GM23338 (cell line): ENCODE data around the gene GBF1. TPM values are rescaled to one million over a fixed set of nuclear protein-coding genes. Genes with fewer than 3 reads are reported as not detected.

Source experiments
- ATAC-seq: fragments of 200-7000 bp; cut with Tn5 transposase; 3 replicates; pipeline ENCODE4 v1.9.1; 2020
- DNase-seq: peaks from one replicate; pipeline ENCODE4 v3.0.0-alpha.2; 2015; ENCODE audit warnings: low spot score
- H2AFZ ChIP-seq: fragments of 200-600 bp; sonication (generic); 2 replicates; pipeline ENCODE4 v1.8.0; 2016; ENCODE audit warnings: antibody characterized with exemption, mild to moderate bottlenecking, moderate library complexity
- H3F3A ChIP-seq: fragments of 200-600 bp; sonication (generic); replicated peaks from 2 replicates; pipeline ENCODE4 v1.8.0; 2017; ENCODE audit warnings: antibody characterized with exemption, mixed run types, low read depth
- H3K27ac ChIP-seq: fragments of 200-600 bp; sonication (generic); 2 replicates; pipeline ENCODE4 v1.6.1; 2016; ENCODE audit warnings: low read depth
- H3K27me3 ChIP-seq: fragments of 200-600 bp; sonication (generic); 2 replicates; pipeline ENCODE4 v1.8.0; 2016; ENCODE audit warnings: mild to moderate bottlenecking, mixed run types, moderate library complexity; ENCODE audit not compliant: insufficient read depth
- H3K36me3 ChIP-seq: fragments of 200-600 bp; sonication (generic); 2 replicates; pipeline ENCODE4 v1.8.0; 2016; ENCODE audit warnings: mild to moderate bottlenecking; ENCODE audit not compliant: insufficient read depth
- H3K4me1 ChIP-seq: fragments of 200-600 bp; sonication (generic); 2 replicates; pipeline ENCODE4 v1.8.0; 2016; ENCODE audit warnings: mild to moderate bottlenecking, moderate library complexity; ENCODE audit not compliant: insufficient read depth
- H3K4me2 ChIP-seq: fragments of 200-600 bp; sonication (generic); 2 replicates; pipeline ENCODE4 v1.7.1; 2017; ENCODE audit warnings: mixed run types
- H3K4me3 ChIP-seq: fragments of 200-600 bp; sonication (generic); 2 replicates; pipeline ENCODE4 v1.6.1; 2016; ENCODE audit warnings: mixed run types
- H3K79me2 ChIP-seq: fragments of 200-600 bp; sonication (generic); replicated peaks from 2 replicates; pipeline ENCODE4 v1.8.0; 2017; ENCODE audit warnings: mild to moderate bottlenecking; ENCODE audit not compliant: insufficient read depth
- H3K9me2 ChIP-seq: fragments of 200-600 bp; sonication (generic); 2 replicates; pipeline ENCODE4 v1.8.0; 2017; ENCODE audit not compliant: insufficient read depth
- H4K20me1 ChIP-seq: fragments of 200-600 bp; sonication (generic); replicated peaks from 2 replicates; pipeline ENCODE4 v1.8.0; 2017; ENCODE audit warnings: mild to moderate bottlenecking; ENCODE audit not compliant: insufficient read depth
- H3K27ac Mint-ChIP-seq: 2 replicates; pipeline ENCODE4 v1.8.0; 2020; ENCODE audit warnings: inconsistent platforms, mild to moderate bottlenecking, moderate library complexity, mixed read lengths
- H3K27me3 Mint-ChIP-seq: 3 replicates; pipeline ENCODE4 v1.8.0; 2022; ENCODE audit warnings: low read depth, mild to moderate bottlenecking, moderate library complexity, mixed read lengths, inconsistent platforms; ENCODE audit not compliant: insufficient read depth, poor library complexity
- H3K36me3 Mint-ChIP-seq: 3 replicates; pipeline ENCODE4 v1.8.0; 2021; ENCODE audit warnings: low read depth, mild to moderate bottlenecking, inconsistent platforms, moderate library complexity, mixed read lengths
- H3K4me1 Mint-ChIP-seq: 3 replicates; pipeline ENCODE4 v1.8.0; 2020; ENCODE audit warnings: mild to moderate bottlenecking, inconsistent platforms, mixed read lengths
- H3K4me3 Mint-ChIP-seq: 3 replicates; pipeline ENCODE4 v1.8.0; 2021; ENCODE audit warnings: moderate library complexity, mild to moderate bottlenecking, inconsistent platforms, mixed read lengths
- H3K9me3 Mint-ChIP-seq: 3 replicates; pipeline ENCODE4 v1.8.0; 2020; ENCODE audit warnings: moderate library complexity, mild to moderate bottlenecking, inconsistent platforms, mixed read lengths
- CREB1 ChIP-seq: fragments of 250-450 bp; sonication (Bioruptor Pico); IDR thresholded peaks from 2 replicates; pipeline ENCODE4 v1.5.0; 2020; ENCODE audit warnings: low read depth, mild to moderate bottlenecking, moderate library complexity
- CTCF ChIP-seq, 2 experiments: fragments of 200-600 bp in 1 of 2; sonication (generic) in 1 of 2; conservative IDR thresholded peaks; 2 replicates each; pipeline versions ENCODE4 v1.5.1 to v1.6.1; 2016 to 2017; ENCODE audit warnings: antibody characterized with exemption in 2 of 2, low read depth in 2 of 2, mild to moderate bottlenecking in 2 of 2, moderate library complexity in 1 of 2
- ETS1 ChIP-seq: IDR thresholded peaks from 2 replicates; pipeline ENCODE4 v1.6.1; 2016; ENCODE audit warnings: antibody characterized with exemption
- EZH2 ChIP-seq: fragments of 200-600 bp; sonication (generic); IDR thresholded peaks from one replicate; pipeline ENCODE4 v1.8.0; 2017; ENCODE audit warnings: antibody characterized with exemption, mild to moderate bottlenecking, low read depth; ENCODE audit not compliant: unreplicated experiment
- EZH2phosphoT487 ChIP-seq: fragments of 200-600 bp; sonication (generic); IDR thresholded peaks from one replicate; pipeline ENCODE4 v1.8.1; 2018; ENCODE audit warnings: antibody characterized with exemption; ENCODE audit not compliant: unreplicated experiment
- JUNB ChIP-seq: IDR thresholded peaks from one replicate; pipeline ENCODE4 v1.6.1; 2016; ENCODE audit warnings: antibody characterized with exemption; ENCODE audit not compliant: unreplicated experiment
- NANOG ChIP-seq: IDR thresholded peaks from 2 replicates; pipeline ENCODE4 v1.6.1; 2016; ENCODE audit warnings: antibody characterized with exemption, borderline replicate concordance
- POLR2AphosphoS5 ChIP-seq: IDR thresholded peaks from 2 replicates; pipeline ENCODE4 v1.6.1; 2016; ENCODE audit warnings: antibody characterized with exemption, low read depth
- STAT1 ChIP-seq: IDR thresholded peaks from one replicate; pipeline ENCODE4 v1.6.1; 2016; ENCODE audit warnings: antibody characterized with exemption; ENCODE audit not compliant: unreplicated experiment
- ZNF114 ChIP-seq: fragments of 250-450 bp; sonication (Bioruptor Pico); IDR thresholded peaks from 2 replicates; pipeline ENCODE4 v1.5.0; 2020; ENCODE audit warnings: mild to moderate bottlenecking, moderate library complexity
- ZNF331 ChIP-seq: fragments of 250-450 bp; sonication (Bioruptor Pico); IDR thresholded peaks from 2 replicates; pipeline ENCODE4 v1.5.0; 2020; ENCODE audit warnings: low read depth, mild to moderate bottlenecking, moderate library complexity
- ZNF462 ChIP-seq: fragments of 250-450 bp; sonication (Bioruptor Pico); IDR thresholded peaks from 2 replicates; pipeline ENCODE4 v1.5.0; 2020; ENCODE audit warnings: mild to moderate bottlenecking, moderate library complexity
- polyA plus RNA-seq: library from polyadenylated mRNA; unstranded; fragments of >200 nt; fragmentation: Nextera tagmentation; extraction: Ambion mirVana; gene quantifications from 2 replicates; pipeline ENCODE4 v1.2.1, GENCODE V29; 2016
- total RNA-seq: library from RNA; depleted of rRNA; stranded (reverse); fragments of >200 nt; shearing (Covaris generic); gene quantifications from 2 replicates; pipeline ENCODE4 v1.2.3, GENCODE V29; 2014

Gene GBF1
- total and polyA plus RNA-seq, 2 experiments from 2014 or later: 6.5 to 27.2 TPM

GRCh38 chr10:102267748-102268147, 22.4 kb downstream of the GBF1 start:
- Histone ChIP-seq H3K27ac (no peak overlapping the region), H3K4me2 (no peak overlapping the region), H3K9me2 (no peaks in the 10 kb centered on the region), H3K27me3 (no peaks in the 10 kb centered on the region), H3K4me3 (no peak overlapping the region), H2AFZ (no peak overlapping the region), H3K36me3 (no peaks in the 10 kb centered on the region), H4K20me1 (peaks cover 11% of the 10 kb centered on the region), H3F3A (no peaks in the 10 kb centered on the region), H3K4me1 (peaks cover 5% of the 10 kb centered on the region), H3K79me2 (peaks cover 3% of the 10 kb centered on the region; the same call in 1 of the 2 replicates)
- TF ChIP-seq STAT1 (no peak), JUNB (no peak), EZH2phosphoT487 (no peak)
- H3K4me3 Mint-ChIP-seq: no peak overlapping the region
- H3K27me3 Mint-ChIP-seq: no peaks in the 10 kb centered on the region
- no peak overlapping the region for H3K27ac Mint-ChIP-seq
- no peak for DNase-seq
- no peaks in the 10 kb centered on the region for H3K36me3 Mint-ChIP-seq
- no peaks in the 10 kb centered on the region for H3K9me3 Mint-ChIP-seq
- H3K4me1 Mint-ChIP-seq: peaks cover 8% of the 10 kb centered on the region; the same call in 2 of the 3 replicates
- ATAC-seq: no peak

GRCh38 chr10:102268375-102268888, 23.1 kb downstream of the GBF1 start:
- Histone ChIP-seq H3K79me2 (peaks cover 5% of the 10 kb centered on the region; the same call in 1 of the 2 replicates), H3F3A (no peaks in the 10 kb centered on the region), H3K9me2 (no peaks in the 10 kb centered on the region), H3K36me3 (no peaks in the 10 kb centered on the region), H3K4me1 (peaks cover 5% of the 10 kb centered on the region), H2AFZ (no peak overlapping the region), H3K4me2 (no peak overlapping the region), H3K27me3 (no peaks in the 10 kb centered on the region), H4K20me1 (peaks cover 12% of the 10 kb centered on the region), H3K27ac (no peak overlapping the region), H3K4me3 (no peak overlapping the region)
- Mint-ChIP-seq H3K36me3 (no peaks in the 10 kb centered on the region), H3K9me3 (no peaks in the 10 kb centered on the region), H3K27ac (no peak overlapping the region), H3K27me3 (no peaks in the 10 kb centered on the region), H3K4me3 (no peak overlapping the region), H3K4me1 (peaks cover 8% of the 10 kb centered on the region; the same call in 2 of the 3 replicates)
- DNase-seq: no peak
- no peak for ATAC-seq
- no peak for TF ChIP-seq JUNB
- no peak for TF ChIP-seq NANOG
- TF ChIP-seq ZNF462 (CRISPR knock-in tag): no peak
- TF ChIP-seq EZH2phosphoT487: no peak
- no peak for TF ChIP-seq EZH2
- TF ChIP-seq STAT1: no peak
- TF ChIP-seq ETS1: no peak
- no peak for TF ChIP-seq POLR2AphosphoS5
- no peak for TF ChIP-seq ZNF114
- TF ChIP-seq ZNF331: no peak
- TF ChIP-seq CTCF (conservative IDR thresholded peaks at IDR 0.05; ENCODE audit: low read depth in 2 of 2): no peak; a peak in 1 of 4 replicates
- no peak for TF ChIP-seq CREB1 (CRISPR knock-in tag)
